ENCODE data around the gene ZBTB22.
A peak's percentile ranks its signal among the peaks of the same experiment; 100 is the strongest.
"Not testable (repeated sequence)": the region's sequence is repeated elsewhere in the genome, so short reads cannot be mapped to it uniquely, and the experiment has no call there.

Gene ZBTB22

GRCh38 chr6:33299237-33299944 is 18.2 kb downstream of the ZBTB22 start:
- DNase-seq: peak; percentile 95

- DNase-seq: peak; percentile 78
These were observed 18.7 kb downstream of the ZBTB22 start, which contains the start of gene RGL2 for GRCh38 chr6:33298773-33299236. RGL2 (minus strand) TSS chr6:33298942; CDS start chr6:33298610, 332 bp downstream.

- DNase-seq: peak; percentile 66
These were observed 19.4 kb downstream of the ZBTB22 start for GRCh38 chr6:33297956-33298772.

GRCh38 chr6:33297406-33297955 is 20.1 kb downstream of the ZBTB22 start:
- no peak for DNase-seq

GRCh38 chr6:33296797-33297405 is 20.6 kb downstream of the ZBTB22 start:
- no peak for DNase-seq

- DNase-seq: no peak
These were observed 21.7 kb downstream of the ZBTB22 start for GRCh38 chr6:33295621-33296369.

- DNase-seq: no peak
These were observed 23.3 kb downstream of the ZBTB22 start for GRCh38 chr6:33294086-33294823.

GRCh38 chr6:33292996-33293682 is 24.4 kb downstream of the ZBTB22 start:
- DNase-seq: no peak

GRCh38 chr6:33290459-33290858 is 27.1 kb downstream of the ZBTB22 start:
- DNase-seq: no peak

- no peak for DNase-seq
These were observed 27.7 kb downstream of the ZBTB22 start for GRCh38 chr6:33289784-33290315.

- peak; percentile 78 for DNase-seq
These were observed 28.4 kb downstream of the ZBTB22 start, which contains the start of the genes PFDN6 and WDR46 for GRCh38 chr6:33288921-33289783. PFDN6 (plus strand) TSS chr6:33289601; CDS start chr6:33289857, 256 bp downstream. WDR46 (minus strand) TSS chr6:33289239; CDS start chr6:33289170, 69 bp downstream.

GRCh38 chr6:33288141-33288920 is 29.2 kb downstream of the ZBTB22 start:
- DNase-seq: no peak

- no peak for DNase-seq
These were observed 30.3 kb downstream of the ZBTB22 start for GRCh38 chr6:33286946-33287914.

GRCh38 chr6:33285214-33285613 is 32.3 kb downstream of the ZBTB22 start:
- not testable (repeated sequence) for DNase-seq

GRCh38 chr6:33280539-33280938 is 37.0 kb downstream of the ZBTB22 start:
- DNase-seq: no peak

- peak; percentile 13 for DNase-seq
These were observed 37.5 kb downstream of the ZBTB22 start for GRCh38 chr6:33279971-33280511.

- DNase-seq: no peak
These were observed 38.3 kb downstream of the ZBTB22 start for GRCh38 chr6:33279257-33279695.

Data from CD4-positive, alpha-beta T cell treated with Interleukin-17A for 4 hours (primary cell).